ENCODE results near the gene NEIL1. TPM values are rescaled to one million over a fixed set of nuclear protein-coding genes. Genes with fewer than 3 reads are reported as not detected.

The NEIL1 gene
- total RNA-seq, 1 donor from 2014 or later, result 3.7 TPM

- Mint-ChIP-seq H3K9me3 (no peaks in the 10 kb centered on the region), H3K4me1 (no peaks in the 10 kb centered on the region), H3K27me3 (no peaks in the 10 kb centered on the region), H3K27ac (no peak overlapping the region), H3K4me3 (no peak overlapping the region), H3K36me3 (ENCODE audit: low read depth) (peaks cover 23% of the 10 kb centered on the region)
- intact Hi-C loops (cut with micrococcal nuclease), result no loop called here
- no peak for DNase-seq
These were observed 9.7 kb downstream of the NEIL1 start for GRCh38 chr15:75356517-75356916.

GRCh38 chr15:75357976-75358673 is 11.3 kb downstream of the NEIL1 start:
- intact Hi-C loops (cut with micrococcal nuclease), result no loop called here
- H3K9me3 Mint-ChIP-seq, result no peaks in the 10 kb centered on the region
- no peak overlapping the region for H3K27ac Mint-ChIP-seq
- no peaks in the 10 kb centered on the region for H3K4me1 Mint-ChIP-seq
- peaks cover 20% of the 10 kb centered on the region for H3K36me3 Mint-ChIP-seq (ENCODE audit: low read depth)
- DNase-seq, result no peak
- H3K27me3 Mint-ChIP-seq, result no peaks in the 10 kb centered on the region
- H3K4me3 Mint-ChIP-seq, result no peak overlapping the region

GRCh38 chr15:75358771-75359536 is 12.1 kb downstream of the NEIL1 start:
- intact Hi-C loops (cut with micrococcal nuclease), result no loop called here
- no peaks in the 10 kb centered on the region for H3K4me1 Mint-ChIP-seq

DNA sequence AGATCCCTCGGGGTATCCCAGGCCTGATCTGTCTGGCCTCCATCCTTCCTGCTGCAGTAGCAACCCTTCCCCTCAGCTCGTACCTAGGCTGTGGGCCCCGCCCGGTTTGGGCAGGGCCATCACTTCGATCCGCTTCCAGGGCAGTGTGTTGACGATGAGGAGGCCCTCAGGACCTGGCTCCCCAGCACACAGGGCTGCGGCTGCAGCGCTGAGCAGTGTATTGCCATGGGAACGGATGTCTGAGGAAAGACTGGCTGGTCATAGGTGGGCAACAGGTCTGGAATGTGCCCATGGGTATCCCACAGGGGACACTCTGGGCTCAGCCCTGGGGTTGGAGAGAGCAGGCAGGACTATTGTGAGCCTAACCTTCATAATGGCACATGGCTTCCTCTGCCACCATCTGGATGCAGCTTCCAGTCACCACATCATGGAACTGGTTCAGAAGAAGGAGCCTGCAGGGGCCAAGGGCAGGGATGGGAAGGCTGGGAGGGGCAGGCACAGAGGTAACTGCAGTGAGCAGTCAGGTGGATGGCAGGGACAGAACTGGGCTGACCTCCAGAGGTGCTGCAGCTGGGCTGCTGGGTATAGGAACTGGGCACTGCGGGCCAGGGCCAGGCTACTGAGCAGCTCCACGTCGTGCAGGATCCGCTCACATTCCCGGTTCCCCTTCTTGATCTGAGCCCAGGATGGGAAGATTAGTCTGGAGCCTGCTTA is 12.9 kb downstream of the NEIL1 start:
- no peaks in the 10 kb centered on the region for H3K9me3 Mint-ChIP-seq
- H3K4me3 Mint-ChIP-seq, result no peak overlapping the region
- intact Hi-C loops (cut with micrococcal nuclease), result no loop called here

More at GRCh38 chr15:75358771-75359536, 12.1 kb downstream of the NEIL1 start:
- DNase-seq, result no peak
- Mint-ChIP-seq H3K36me3 (ENCODE audit: low read depth) (peaks cover 20% of the 10 kb centered on the region), H3K27ac (no peak overlapping the region), H3K27me3 (no peaks in the 10 kb centered on the region), H3K4me3 (no peak overlapping the region), H3K9me3 (no peaks in the 10 kb centered on the region)

DNA sequence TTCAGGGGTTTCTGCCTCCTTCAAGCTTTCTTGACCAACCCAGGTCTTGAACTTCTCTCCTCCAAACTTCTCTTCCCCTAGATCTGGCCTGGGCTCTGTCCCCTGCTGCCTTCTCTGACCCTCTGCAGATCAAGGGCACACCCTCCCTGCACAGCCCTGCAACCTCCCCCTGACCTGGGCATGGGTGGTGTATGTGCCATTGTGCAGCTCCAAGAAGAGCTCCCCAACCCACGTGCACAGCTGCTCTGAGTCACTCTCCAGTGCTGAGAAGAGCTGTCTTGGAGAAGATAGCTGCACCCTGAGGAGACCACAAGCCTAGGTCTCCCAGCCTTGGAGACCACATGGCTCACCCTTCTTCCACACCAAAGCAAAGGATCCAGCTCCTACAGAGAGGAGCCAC is 13.6 kb downstream of the NEIL1 start:
- intact Hi-C loops (cut with micrococcal nuclease), result no loop called here
- DNase-seq, result no peak
- H3K27ac Mint-ChIP-seq, result no peak overlapping the region
- no peaks in the 10 kb centered on the region for H3K27me3 Mint-ChIP-seq
- no peak overlapping the region for H3K4me3 Mint-ChIP-seq
- H3K36me3 Mint-ChIP-seq (ENCODE audit: low read depth), result peaks cover 30% of the 10 kb centered on the region
- peaks cover 1% of the 10 kb centered on the region for H3K4me1 Mint-ChIP-seq
- H3K9me3 Mint-ChIP-seq, result no peaks in the 10 kb centered on the region

More for the DNA sequence above, 12.9 kb downstream of the NEIL1 start:
- H3K36me3 Mint-ChIP-seq (ENCODE audit: low read depth), result peaks cover 26% of the 10 kb centered on the region
- no peak overlapping the region for H3K27ac Mint-ChIP-seq
- H3K27me3 Mint-ChIP-seq, result no peaks in the 10 kb centered on the region
- no peak for DNase-seq
- H3K4me1 Mint-ChIP-seq, result no peaks in the 10 kb centered on the region

DNA sequence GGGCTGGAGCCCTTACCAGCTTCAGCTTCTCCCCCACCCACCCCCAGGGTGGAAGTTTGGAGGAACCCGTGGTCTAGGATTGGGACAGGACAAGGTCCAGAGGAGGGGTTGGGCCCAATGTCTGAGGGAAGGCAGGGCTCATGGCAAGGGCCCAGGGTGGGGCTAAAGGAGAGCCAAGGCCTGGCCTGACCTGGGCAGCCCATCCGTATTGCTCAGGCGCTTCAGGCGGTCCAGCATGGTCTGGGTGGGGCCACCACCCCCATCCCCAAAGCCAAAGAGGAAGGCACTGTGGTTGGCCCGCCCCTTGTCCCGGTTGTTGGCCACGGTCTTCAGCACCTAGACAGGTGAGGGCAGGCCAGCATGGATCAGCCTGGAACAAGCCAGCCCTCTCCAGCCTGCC is 14.0 kb downstream of the NEIL1 start:
- no peak overlapping the region for H3K4me3 Mint-ChIP-seq
- intact Hi-C loops (cut with micrococcal nuclease), result no loop called here
- DNase-seq, result no peak
- no peaks in the 10 kb centered on the region for H3K9me3 Mint-ChIP-seq
- peaks cover 1% of the 10 kb centered on the region for H3K4me1 Mint-ChIP-seq
- H3K27ac Mint-ChIP-seq, result no peak overlapping the region
- H3K36me3 Mint-ChIP-seq (ENCODE audit: low read depth), result peaks cover 32% of the 10 kb centered on the region
- H3K27me3 Mint-ChIP-seq, result no peaks in the 10 kb centered on the region

GRCh38 chr15:75361361-75361988 is 14.6 kb downstream of the NEIL1 start:
- H3K36me3 Mint-ChIP-seq (ENCODE audit: low read depth), result peaks cover 30% of the 10 kb centered on the region
- no peak overlapping the region for H3K27ac Mint-ChIP-seq
- H3K4me1 Mint-ChIP-seq, result peaks cover 1% of the 10 kb centered on the region
- no peaks in the 10 kb centered on the region for H3K27me3 Mint-ChIP-seq
- intact Hi-C loops (cut with micrococcal nuclease), result no loop called here
- no peak for DNase-seq
- no peak overlapping the region for H3K4me3 Mint-ChIP-seq
- H3K9me3 Mint-ChIP-seq, result no peaks in the 10 kb centered on the region

DNA sequence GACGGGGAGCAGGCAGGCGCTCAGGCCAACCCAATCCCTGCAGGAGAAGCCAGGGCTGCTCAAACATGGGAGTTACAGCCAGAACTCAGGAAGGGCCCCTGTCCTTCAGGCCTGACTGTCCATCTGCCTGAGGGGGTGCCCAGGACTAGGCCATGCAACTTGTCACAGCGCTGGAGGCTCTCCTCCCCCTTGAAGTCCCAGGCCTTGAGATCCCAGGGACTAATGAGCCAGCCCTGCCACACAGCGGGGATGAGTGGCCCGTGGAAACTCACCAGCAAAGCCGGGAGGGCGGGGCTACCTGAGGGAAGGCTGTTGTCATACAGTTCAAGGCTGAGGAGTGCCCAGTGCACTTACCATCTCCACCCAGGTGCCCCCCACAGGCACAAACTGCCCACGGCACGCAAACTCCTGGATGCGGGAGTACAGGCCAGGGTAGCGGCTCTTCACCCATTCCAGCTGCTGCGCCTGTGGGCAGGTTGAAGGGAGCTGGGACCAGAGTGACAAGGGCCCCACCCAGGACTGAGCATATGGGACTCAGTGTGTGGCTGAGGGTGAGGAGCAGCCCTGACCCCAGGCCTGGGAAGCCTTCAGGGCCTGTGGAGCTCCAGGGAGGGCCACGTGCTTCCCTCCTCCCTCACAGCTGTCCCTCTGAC is 15.3 kb downstream of the NEIL1 start:
- intact Hi-C loops (cut with micrococcal nuclease), result no loop called here
- H3K4me1 Mint-ChIP-seq, result peaks cover 4% of the 10 kb centered on the region
- H3K27me3 Mint-ChIP-seq, result no peaks in the 10 kb centered on the region
- no peak overlapping the region for H3K4me3 Mint-ChIP-seq
- no peak for DNase-seq
- H3K36me3 Mint-ChIP-seq (ENCODE audit: low read depth), result peaks cover 30% of the 10 kb centered on the region
- H3K9me3 Mint-ChIP-seq, result no peaks in the 10 kb centered on the region
- H3K27ac Mint-ChIP-seq, result no peak overlapping the region

DNA sequence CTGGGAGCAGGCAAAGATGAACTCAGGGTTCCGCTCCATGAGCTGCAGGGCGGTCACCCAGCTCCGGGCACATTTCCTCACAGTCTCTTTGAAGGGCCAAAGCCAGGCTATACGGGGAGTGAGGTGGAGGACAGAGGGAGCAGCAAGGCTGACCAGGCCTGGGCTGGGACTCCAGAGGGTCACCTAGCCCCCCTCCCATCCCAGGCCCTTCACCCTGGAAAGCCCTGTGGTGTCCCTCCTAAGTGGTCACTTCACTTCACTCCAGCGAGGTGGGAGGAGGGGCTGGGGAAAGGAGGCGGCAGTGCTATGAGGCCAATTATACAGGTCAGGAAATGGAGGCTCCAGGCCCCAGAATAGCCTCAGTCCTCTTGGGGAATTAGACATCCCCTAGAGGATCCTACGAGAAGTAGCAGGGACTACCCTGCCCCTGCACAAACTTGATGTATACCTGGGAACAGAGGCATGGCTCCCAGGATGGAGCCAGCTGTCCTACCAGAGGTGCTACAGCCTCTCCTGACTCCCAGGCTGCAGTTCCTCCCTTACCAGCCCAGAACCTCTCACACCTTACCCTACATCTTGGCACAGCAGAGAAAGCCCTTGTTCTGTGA is 15.9 kb downstream of the NEIL1 start:
- intact Hi-C loops (cut with micrococcal nuclease), result no loop called here

DNA sequence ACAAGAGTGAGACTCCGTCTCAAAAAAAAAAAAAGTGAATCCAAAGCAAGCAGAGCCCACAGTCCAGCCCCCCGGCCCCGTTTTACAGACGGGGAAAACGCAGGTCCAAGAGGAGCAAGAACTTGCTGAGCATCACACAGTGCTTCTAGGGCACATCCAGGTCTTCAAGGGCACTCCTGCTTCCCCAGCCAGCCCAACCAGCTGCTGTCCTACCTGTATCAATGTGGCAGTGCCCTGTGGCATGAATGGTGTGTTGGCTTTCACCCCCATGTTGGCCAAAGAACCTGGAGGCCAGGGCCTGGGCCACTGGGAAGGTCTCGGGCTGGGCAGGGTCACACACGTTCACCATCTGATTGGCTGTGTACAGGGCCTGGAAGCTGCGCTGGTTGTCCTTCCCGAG is 16.9 kb downstream of the NEIL1 start:
- no peak for DNase-seq
- H3K9me3 Mint-ChIP-seq, result no peaks in the 10 kb centered on the region
- H3K4me1 Mint-ChIP-seq, result peaks cover 11% of the 10 kb centered on the region
- intact Hi-C loops (cut with micrococcal nuclease), result no loop called here
- H3K27ac Mint-ChIP-seq, result no peak overlapping the region
- H3K27me3 Mint-ChIP-seq, result no peaks in the 10 kb centered on the region
- H3K4me3 Mint-ChIP-seq, result no peak overlapping the region
- H3K36me3 Mint-ChIP-seq (ENCODE audit: low read depth), result peaks cover 30% of the 10 kb centered on the region

More for the DNA sequence above, 15.9 kb downstream of the NEIL1 start:
- Mint-ChIP-seq H3K4me3 (no peak overlapping the region), H3K9me3 (no peaks in the 10 kb centered on the region), H3K36me3 (ENCODE audit: low read depth) (peaks cover 30% of the 10 kb centered on the region), H3K4me1 (peaks cover 8% of the 10 kb centered on the region), H3K27me3 (no peaks in the 10 kb centered on the region), H3K27ac (no peak overlapping the region)
- no peak for DNase-seq

DNA sequence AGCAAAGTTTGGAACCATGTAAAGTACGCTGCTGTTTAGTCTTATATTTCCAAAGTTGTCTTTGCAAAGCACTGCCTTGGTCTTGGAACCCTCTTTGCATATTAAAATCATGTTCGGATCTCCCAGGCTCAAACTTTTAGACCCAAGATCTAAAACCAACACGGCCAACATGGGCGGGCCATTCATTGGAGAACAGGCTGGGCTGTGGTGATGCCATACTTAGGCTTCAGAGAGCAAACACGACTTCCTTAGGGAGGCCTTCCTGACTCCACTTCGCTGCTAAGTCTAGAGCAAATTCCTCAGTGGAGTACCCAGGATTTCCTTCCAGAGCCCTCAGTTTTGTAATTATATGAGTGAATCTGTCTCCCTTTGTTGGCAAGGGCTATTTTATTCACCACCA is 18.0 kb downstream of the NEIL1 start:
- H3K27me3 Mint-ChIP-seq, result no peaks in the 10 kb centered on the region
- no peak for DNase-seq
- no peaks in the 10 kb centered on the region for H3K9me3 Mint-ChIP-seq
- intact Hi-C loops (cut with micrococcal nuclease), result loop anchor here (5.0 kb wide), 1 partner anchor 428 kb away; the partner anchor contains the start of gene COX5A
- H3K36me3 Mint-ChIP-seq (ENCODE audit: low read depth), result peaks cover 30% of the 10 kb centered on the region
- H3K4me1 Mint-ChIP-seq, result peaks cover 22% of the 10 kb centered on the region
- no peak overlapping the region for H3K27ac Mint-ChIP-seq
- H3K4me3 Mint-ChIP-seq, result no peak overlapping the region

GRCh38 chr15:75366163-75366562 is 19.3 kb downstream of the NEIL1 start:
- H3K27ac Mint-ChIP-seq, result no peak overlapping the region
- peaks cover 24% of the 10 kb centered on the region for H3K4me1 Mint-ChIP-seq
- H3K36me3 Mint-ChIP-seq (ENCODE audit: low read depth), result peaks cover 33% of the 10 kb centered on the region
- intact Hi-C loops (cut with micrococcal nuclease), result loop anchor here (5.0 kb wide), 1 partner anchor 429 kb away; the partner anchor contains the start of gene COX5A
- no peak overlapping the region for H3K4me3 Mint-ChIP-seq
- no peak for DNase-seq
- no peaks in the 10 kb centered on the region for H3K27me3 Mint-ChIP-seq
- no peaks in the 10 kb centered on the region for H3K9me3 Mint-ChIP-seq

GRCh38 chr15:75367006-75367405 is 20.2 kb downstream of the NEIL1 start:
- peak overlapping the region; percentile 91 for H3K4me3 Mint-ChIP-seq
- DNase-seq, result no peak
- H3K4me1 Mint-ChIP-seq, result peaks cover 24% of the 10 kb centered on the region
- H3K9me3 Mint-ChIP-seq, result no peaks in the 10 kb centered on the region
- H3K27me3 Mint-ChIP-seq, result no peaks in the 10 kb centered on the region
- H3K27ac Mint-ChIP-seq, result peak overlapping the region; percentile 9
- peaks cover 37% of the 10 kb centered on the region for H3K36me3 Mint-ChIP-seq (ENCODE audit: low read depth)
- intact Hi-C loops (cut with micrococcal nuclease), result loop anchor here (5.0 kb wide), 1 partner anchor 430 kb away; the partner anchor contains the start of gene COX5A

Data from activated CD4-positive, alpha-beta T cell treated with anti-CD3 and anti-CD28 coated beads, Interleukin-2, amount 10 ng/mL, durations not matched to agents 24 days and 14 days (primary cell).